ENCODE data around the gene RAB15. TPM values are rescaled to one million over a fixed set of nuclear protein-coding genes. Genes with fewer than 3 reads are reported as not detected.

RAB15 gene
- total RNA-seq, 5 donors from 2014 or later (not counting 1 experiment from before 2014, with no cell fraction given) = 3.9 to 9.7 (median 4.3) TPM

GRCh38 chr14:64939817-64940190 lies 32.3 kb downstream of the RAB15 start:
- no peak for DNase-seq
- Mint-ChIP-seq H3K36me3 (peaks cover 55% of the 10 kb centered on the region), H3K27me3 (no peaks in the 10 kb centered on the region), H3K9me3 (no peaks in the 10 kb centered on the region), H3K27ac (peak overlapping the region; percentile 33 to 75), H3K4me1 (peaks cover 79 to 88% (median 85%) of the 10 kb centered on the region in 3 donors), H3K4me3 (no peak overlapping the region)
- no peak overlapping the region for H3K4me3 ChIP-seq (ENCODE audit: control insufficient read depth in 1 of 2, extremely low read depth in 1 of 2, low read length in 1 of 2)
- no peaks in the 10 kb centered on the region for H3K27me3 ChIP-seq (replicated peaks in 1 of 2; ENCODE audit: control insufficient read depth in 2 of 2, extremely low read depth in 1 of 2, insufficient read depth in 2 of 2, low read length in 1 of 2)
- no peak overlapping the region for H3K27ac ChIP-seq (ENCODE audit: low read length)
- ChIA-PET POLR2A (interaction anchor here in 1 of 2 donors (0.7 kb wide), 1 partner anchor 1037 kb away, joined by 3 read pairs; no protein-coding TSS in a partner anchor), CTCF (interaction anchor here in 1 of 2 donors (1.0 kb wide), 1 partner anchor 48 kb away, joined by 3 read pairs; no protein-coding TSS in a partner anchor)
- peaks cover 2 to 10% of the 10 kb centered on the region in 2 experiments for H3K4me1 ChIP-seq (ENCODE audit: control insufficient read depth in 1 of 2, extremely low read depth in 1 of 2, insufficient read depth in 2 of 2, low read length in 2 of 2)
- no peak for ATAC-seq (replicated peaks in 1 of 4)
- H3K9me3 ChIP-seq = no peaks in the 10 kb centered on the region
- peaks cover 7 to 53% of the 10 kb centered on the region in 2 donors for H3K36me3 ChIP-seq (ENCODE audit: control insufficient read depth in 2 of 2, extremely low read depth in 1 of 2, insufficient read depth in 1 of 2, low read length in 1 of 2)
- 75% methylated on average over 2 of the region's 3 CpGs for WGBS (ENCODE audit: insufficient coverage)

DNA sequence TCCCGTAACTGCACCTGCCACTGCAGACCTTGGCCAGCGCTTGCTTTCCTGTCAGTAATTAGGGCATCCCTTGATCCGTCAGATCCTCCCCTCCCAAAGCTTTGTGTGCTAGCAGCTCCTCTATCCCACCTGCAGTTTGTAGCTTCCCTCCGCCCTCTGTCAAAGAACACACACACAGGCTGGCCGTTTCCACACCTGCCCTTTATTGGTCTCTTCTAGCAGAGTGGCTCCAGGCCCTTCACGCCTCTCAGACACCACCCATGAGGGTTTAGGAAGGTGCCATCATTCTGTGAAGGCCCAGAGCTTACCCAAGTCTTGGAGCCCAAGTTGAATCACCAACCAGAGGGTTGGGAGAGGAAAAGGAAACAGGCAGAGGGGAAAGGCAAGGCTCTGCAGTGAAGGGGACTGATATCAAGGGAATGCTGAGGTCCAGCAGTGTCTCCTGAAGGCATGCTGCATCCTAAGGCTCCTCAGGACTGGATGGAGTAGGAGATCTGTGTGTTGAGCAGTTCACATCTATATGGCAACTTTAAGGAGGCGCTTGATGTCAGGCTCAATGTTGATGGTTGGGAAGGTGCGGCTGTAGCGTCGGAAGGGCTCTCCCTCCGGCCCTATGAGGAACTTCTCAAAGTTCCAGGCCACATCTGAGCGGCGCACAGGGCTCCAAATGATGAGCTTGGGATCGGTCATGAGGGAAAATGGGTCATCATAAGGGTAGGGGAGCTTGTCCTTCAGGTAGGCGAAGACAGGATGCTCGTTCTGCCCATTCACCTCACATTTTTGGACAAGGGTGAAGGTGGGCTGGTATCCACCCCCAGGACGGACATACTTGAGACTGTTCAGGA lies 32.9 kb downstream of the RAB15 start:
- peaks cover 57% of the 10 kb centered on the region for H3K36me3 Mint-ChIP-seq

DNA sequence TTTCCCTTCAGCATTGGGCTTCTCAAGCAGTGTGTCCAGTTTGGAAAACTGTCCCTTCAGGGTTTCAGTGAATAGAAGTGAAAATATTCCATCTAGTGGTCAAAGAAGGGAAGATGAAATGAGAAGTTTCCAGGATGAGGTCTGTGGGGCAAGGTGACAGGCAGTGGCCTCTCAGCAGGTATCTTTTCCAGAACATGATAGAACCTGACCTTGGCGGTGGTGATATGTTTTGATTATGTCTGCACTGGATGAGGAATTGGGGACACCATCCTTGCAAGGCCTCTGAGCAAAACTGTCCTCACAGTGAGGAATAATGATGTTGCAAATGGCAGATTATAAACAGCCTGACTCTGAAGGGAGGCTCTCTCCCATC lies 34.3 kb downstream of the RAB15 start:
- ChIA-PET CTCF (no interaction called here), POLR2A (interaction anchor here in 1 of 2 donors (1.4 kb wide), 1 partner anchor 23 kb away, joined by 6 read pairs; the partner anchor contains the start of gene CHURC1)
- no peaks in the 10 kb centered on the region for H3K9me3 ChIP-seq
- ATAC-seq (replicated peaks in 1 of 4) (no peak), DNase-seq (no peak)
- Mint-ChIP-seq H3K36me3 (peaks cover 59% of the 10 kb centered on the region), H3K27ac (peak overlapping the region in 1 of 2 donors; percentile 22), H3K9me3 (no peaks in the 10 kb centered on the region), H3K27me3 (no peaks in the 10 kb centered on the region), H3K4me3 (no peak overlapping the region), H3K4me1 (peaks cover 74 to 81% (median 76%) of the 10 kb centered on the region in 3 donors)
- peaks cover 7 to 58% of the 10 kb centered on the region in 2 donors for H3K36me3 ChIP-seq (ENCODE audit: control insufficient read depth in 2 of 2, extremely low read depth in 1 of 2, insufficient read depth in 1 of 2, low read length in 1 of 2)
- no peak overlapping the region for H3K27ac ChIP-seq (ENCODE audit: low read length)
- H3K4me3 ChIP-seq (ENCODE audit: control insufficient read depth in 1 of 2, extremely low read depth in 1 of 2, low read length in 1 of 2) = no peak overlapping the region
- WGBS (ENCODE audit: insufficient coverage) = 80% methylated on average over 1 of the region's 1 CpG
- no peaks in the 10 kb centered on the region for H3K27me3 ChIP-seq (replicated peaks in 1 of 2; ENCODE audit: control insufficient read depth in 2 of 2, extremely low read depth in 1 of 2, insufficient read depth in 2 of 2, low read length in 1 of 2)
- H3K4me1 ChIP-seq (ENCODE audit: control insufficient read depth in 1 of 2, extremely low read depth in 1 of 2, insufficient read depth in 2 of 2, low read length in 2 of 2) = peaks cover 0 to 2% of the 10 kb centered on the region in 2 experiments

More for the DNA sequence above, 32.9 kb downstream of the RAB15 start:
- no peak for DNase-seq
- Histone ChIP-seq H3K9me3 (no peaks in the 10 kb centered on the region), H3K36me3 (ENCODE audit: control insufficient read depth in 2 of 2, extremely low read depth in 1 of 2, insufficient read depth in 1 of 2, low read length in 1 of 2) (peaks cover 7 to 53% of the 10 kb centered on the region in 2 donors), H3K4me1 (ENCODE audit: control insufficient read depth in 1 of 2, extremely low read depth in 1 of 2, insufficient read depth in 2 of 2, low read length in 2 of 2) (peaks cover 2 to 8% of the 10 kb centered on the region in 2 experiments), H3K27me3 (replicated peaks in 1 of 2; ENCODE audit: control insufficient read depth in 2 of 2, extremely low read depth in 1 of 2, insufficient read depth in 2 of 2, low read length in 1 of 2) (no peaks in the 10 kb centered on the region), H3K27ac (ENCODE audit: low read length) (no peak overlapping the region), H3K4me3 (ENCODE audit: control insufficient read depth in 1 of 2, extremely low read depth in 1 of 2, low read length in 1 of 2) (no peak overlapping the region)
- Mint-ChIP-seq H3K9me3 (no peaks in the 10 kb centered on the region), H3K27me3 (no peaks in the 10 kb centered on the region), H3K4me1 (peaks cover 79 to 88% (median 85%) of the 10 kb centered on the region in 3 donors), H3K27ac (peak overlapping the region; percentile 45 to 73), H3K4me3 (no peak overlapping the region)
- 98% methylated on average over 6 of the region's 17 CpGs for WGBS (ENCODE audit: insufficient coverage)
- CTCF ChIA-PET = interaction anchor here in 1 of 2 donors (0.5 to 1.0 kb wide), 2 partner anchors 12 to 47 kb away, joined by 3 to 5 read pairs; no protein-coding TSS in a partner anchor
- POLR2A ChIA-PET = interaction anchor here in 1 of 2 donors (0.7 kb wide), 1 partner anchor 1037 kb away, joined by 3 read pairs; no protein-coding TSS in a partner anchor
- no peak for ATAC-seq (replicated peaks in 1 of 4)

- H3K27ac ChIP-seq (ENCODE audit: low read length) = no peak overlapping the region
- no CpG with 5 or more reads among the region's 1 CpG for WGBS (ENCODE audit: insufficient coverage)
- Mint-ChIP-seq H3K9me3 (no peaks in the 10 kb centered on the region), H3K4me1 (peaks cover 72 to 80% (median 74%) of the 10 kb centered on the region in 3 donors), H3K36me3 (peaks cover 59% of the 10 kb centered on the region), H3K27me3 (no peaks in the 10 kb centered on the region), H3K4me3 (no peak overlapping the region), H3K27ac (peak overlapping the region; percentile 61 to 76)
- DNase-seq = no peak
- POLR2A ChIA-PET = interaction anchor here in 1 of 2 donors (0.6 to 1.4 kb wide), 3 partner anchors 17 to 60 kb away, joined by 3 to 9 read pairs (median 6); partner anchors contain the start of gene CHURC1
- no peaks in the 10 kb centered on the region for H3K27me3 ChIP-seq (replicated peaks in 1 of 2; ENCODE audit: control insufficient read depth in 2 of 2, extremely low read depth in 1 of 2, insufficient read depth in 2 of 2, low read length in 1 of 2)
- no peaks in the 10 kb centered on the region for H3K9me3 ChIP-seq
- H3K36me3 ChIP-seq (ENCODE audit: control insufficient read depth in 2 of 2, extremely low read depth in 1 of 2, insufficient read depth in 1 of 2, low read length in 1 of 2) = peaks cover 4 to 63% of the 10 kb centered on the region in 2 donors
- CTCF ChIA-PET = interaction anchor here in 1 of 2 donors (1.6 to 2.2 kb wide), 2 partner anchors 13 to 114 kb away, joined by 3 to 9 read pairs; no protein-coding TSS in a partner anchor
- no peak for ATAC-seq (replicated peaks in 1 of 4)
- H3K4me3 ChIP-seq (ENCODE audit: control insufficient read depth in 1 of 2, extremely low read depth in 1 of 2, low read length in 1 of 2) = no peak overlapping the region
- H3K4me1 ChIP-seq (ENCODE audit: control insufficient read depth in 1 of 2, extremely low read depth in 1 of 2, insufficient read depth in 2 of 2, low read length in 2 of 2) = peaks cover 0 to 2% of the 10 kb centered on the region in 2 experiments
These were observed 34.8 kb downstream of the RAB15 start for GRCh38 chr14:64937171-64937820.

DNA sequence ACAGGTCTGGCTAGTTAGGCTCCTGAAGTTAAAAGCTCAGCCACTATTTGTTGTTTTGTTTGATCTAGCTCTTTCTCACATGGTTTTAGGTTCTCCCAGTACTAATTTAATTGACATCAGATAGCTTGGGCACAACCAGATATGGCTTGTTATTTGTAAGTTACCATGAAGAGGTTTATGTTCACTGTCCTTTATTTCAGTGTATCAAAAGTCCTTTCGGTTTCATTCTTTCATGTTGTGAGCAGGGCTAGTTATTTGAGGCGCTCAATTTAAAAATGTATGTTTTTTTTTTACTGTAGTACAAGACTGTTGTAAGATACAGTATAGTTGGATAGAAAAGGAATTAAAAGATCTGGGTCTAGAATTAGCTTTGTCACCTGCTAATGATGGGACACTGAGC lies 36.6 kb downstream of the RAB15 start:
- Histone ChIP-seq H3K27ac (ENCODE audit: low read length) (peak overlapping the region; percentile 43), H3K4me1 (ENCODE audit: control insufficient read depth in 1 of 2, extremely low read depth in 1 of 2, insufficient read depth in 2 of 2, low read length in 2 of 2) (peaks cover 4 to 16% of the 10 kb centered on the region in 2 experiments), H3K27me3 (replicated peaks in 1 of 2; ENCODE audit: control insufficient read depth in 2 of 2, extremely low read depth in 1 of 2, insufficient read depth in 2 of 2, low read length in 1 of 2) (no peaks in the 10 kb centered on the region), H3K9me3 (no peaks in the 10 kb centered on the region), H3K36me3 (ENCODE audit: control insufficient read depth in 2 of 2, extremely low read depth in 1 of 2, insufficient read depth in 1 of 2, low read length in 1 of 2) (peaks cover 0 to 65% of the 10 kb centered on the region in 2 donors), H3K4me3 (ENCODE audit: control insufficient read depth in 1 of 2, extremely low read depth in 1 of 2, low read length in 1 of 2) (no peak overlapping the region)
- ATAC-seq (replicated peaks in 1 of 4) = no peak
- Mint-ChIP-seq H3K36me3 (peaks cover 58% of the 10 kb centered on the region), H3K4me1 (peaks cover 67 to 70% (median 68%) of the 10 kb centered on the region in 3 donors), H3K27me3 (no peaks in the 10 kb centered on the region), H3K4me3 (peak overlapping the region; percentile 7 to 54 (median 52)), H3K9me3 (no peaks in the 10 kb centered on the region), H3K27ac (peak overlapping the region; percentile 30 to 82)
- 58% methylated on average over 2 of the region's 2 CpGs for WGBS (ENCODE audit: insufficient coverage)
- DNase-seq = no peak
- POLR2A ChIA-PET = interaction anchor here in 1 of 2 donors (0.6 kb wide), 1 partner anchor 21 kb away, joined by 4 read pairs; no protein-coding TSS in a partner anchor
- CTCF ChIA-PET = interaction anchor here in 1 of 2 donors (0.6 to 2.2 kb wide), 3 partner anchors 11 to 716 kb away, joined by 3 to 9 read pairs (median 9); no protein-coding TSS in a partner anchor
